AG08395 (cell line): ENCODE data around the gene STK24.
A peak's percentile ranks its signal among the peaks of the same experiment; 100 is the strongest.

Experiments used
- DNase-seq: peaks from one replicate; pipeline ENCODE4 v3.0.0; 2012; ENCODE audit warnings: mixed read lengths, low spot score

STK24 gene

GRCh38 chr13:98451676-98452470 lies 125.0 kb downstream of the STK24 start:
- DNase-seq, result no peak

GRCh38 chr13:98450539-98451111 lies 126.3 kb downstream of the STK24 start:
- no peak for DNase-seq

DNA sequence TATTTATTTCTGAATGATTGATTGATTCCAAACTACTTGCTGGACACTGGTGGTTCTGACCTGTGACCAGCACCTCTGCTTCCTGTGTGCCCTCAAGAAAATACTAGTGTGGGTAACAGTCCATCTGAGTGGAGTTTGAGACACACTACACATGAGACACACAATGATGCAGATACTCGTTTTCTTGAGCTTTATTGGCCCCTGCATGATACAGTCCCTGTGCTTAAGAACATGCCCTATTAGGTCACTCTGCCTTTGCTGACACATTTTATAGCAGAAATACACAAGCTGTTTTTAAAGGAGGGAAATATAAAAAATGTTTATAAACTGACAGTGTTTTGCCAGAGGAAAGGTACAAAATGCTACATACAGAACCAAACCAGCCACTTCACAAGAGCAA lies 126.9 kb downstream of the STK24 start:
- DNase-seq, result no peak

GRCh38 chr13:98449273-98449672 lies 127.6 kb downstream of the STK24 start:
- no peak for DNase-seq

GRCh38 chr13:98448642-98448928 lies 128.3 kb downstream of the STK24 start:
- DNase-seq, result no peak

- DNase-seq, result peak; percentile 43
These were observed 128.8 kb downstream of the STK24 start for GRCh38 chr13:98447881-98448641.

GRCh38 chr13:98447130-98447529 lies 129.8 kb downstream of the STK24 start:
- no peak for DNase-seq

GRCh38 chr13:98446234-98446621 lies 130.7 kb downstream of the STK24 start:
- no peak for DNase-seq

GRCh38 chr13:98445340-98446233 lies 131.3 kb downstream of the STK24 start:
- peak; percentile 79 for DNase-seq

DNA sequence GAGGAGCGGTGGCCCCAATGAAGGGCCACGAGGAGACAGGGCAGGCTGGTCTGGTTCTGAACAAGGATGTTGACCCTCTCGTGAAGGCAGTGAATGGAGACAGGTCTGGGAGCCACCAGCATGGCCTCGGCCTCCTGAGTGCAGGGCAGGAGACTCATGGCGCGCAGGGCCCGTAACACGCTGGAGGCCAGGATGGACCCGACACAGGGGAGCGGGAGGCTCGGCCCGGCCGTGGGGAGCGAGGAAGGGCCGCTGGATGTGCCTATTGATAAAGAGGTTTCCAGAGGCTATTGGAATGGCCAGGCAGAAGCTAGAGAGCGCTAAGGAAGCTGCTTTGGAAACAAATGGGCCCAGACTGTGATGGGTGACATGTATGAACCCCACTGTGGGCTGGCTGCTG lies 132.5 kb downstream of the STK24 start:
- no peak for DNase-seq

DNA sequence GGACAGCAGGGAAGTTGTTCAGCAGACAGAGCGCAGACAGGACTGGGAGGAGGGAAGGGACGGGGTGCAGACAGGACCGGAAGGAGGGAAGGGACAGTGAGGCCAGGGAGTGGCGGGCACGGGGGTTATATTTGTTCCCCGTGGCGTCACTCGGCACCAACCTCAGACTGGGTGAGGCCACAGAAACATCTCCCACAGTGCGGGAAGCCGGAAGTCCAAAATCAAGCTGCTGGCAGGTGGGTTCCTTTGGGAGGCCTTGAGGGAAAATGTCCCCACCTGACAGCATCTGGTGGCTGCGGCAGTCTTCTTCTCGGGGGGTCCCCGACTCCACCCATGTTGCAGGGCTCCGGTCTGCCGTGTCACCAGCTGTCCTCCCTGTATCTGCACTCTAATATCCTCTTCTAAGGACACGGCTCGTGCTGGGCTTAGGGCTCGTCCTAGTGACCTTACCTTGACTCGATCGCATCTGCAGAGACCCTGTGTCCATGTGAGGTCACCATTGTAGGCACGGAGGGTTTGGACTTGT lies 133.0 kb downstream of the STK24 start:
- DNase-seq, result no peak

DNA sequence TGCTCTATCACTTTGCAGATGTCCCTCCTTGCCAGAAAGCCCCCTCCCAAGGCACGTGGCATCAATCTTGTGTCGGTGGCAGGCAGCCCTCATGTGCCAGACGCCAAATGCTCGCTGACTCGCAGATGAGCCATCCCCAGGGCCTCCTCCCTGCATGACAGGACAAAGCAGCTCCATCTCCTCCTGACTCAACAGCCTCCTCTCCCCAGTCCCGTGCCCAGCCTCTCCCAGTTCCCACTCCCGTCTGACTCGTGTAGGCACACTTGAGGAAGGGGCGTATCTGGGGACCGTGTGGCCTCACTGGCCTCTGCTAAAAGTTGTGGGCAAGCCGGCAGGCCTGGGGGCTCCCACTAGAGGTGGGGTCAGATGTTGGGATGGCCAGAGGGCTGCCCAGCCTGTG lies 133.6 kb downstream of the STK24 start:
- peak; percentile 95 for DNase-seq

DNA sequence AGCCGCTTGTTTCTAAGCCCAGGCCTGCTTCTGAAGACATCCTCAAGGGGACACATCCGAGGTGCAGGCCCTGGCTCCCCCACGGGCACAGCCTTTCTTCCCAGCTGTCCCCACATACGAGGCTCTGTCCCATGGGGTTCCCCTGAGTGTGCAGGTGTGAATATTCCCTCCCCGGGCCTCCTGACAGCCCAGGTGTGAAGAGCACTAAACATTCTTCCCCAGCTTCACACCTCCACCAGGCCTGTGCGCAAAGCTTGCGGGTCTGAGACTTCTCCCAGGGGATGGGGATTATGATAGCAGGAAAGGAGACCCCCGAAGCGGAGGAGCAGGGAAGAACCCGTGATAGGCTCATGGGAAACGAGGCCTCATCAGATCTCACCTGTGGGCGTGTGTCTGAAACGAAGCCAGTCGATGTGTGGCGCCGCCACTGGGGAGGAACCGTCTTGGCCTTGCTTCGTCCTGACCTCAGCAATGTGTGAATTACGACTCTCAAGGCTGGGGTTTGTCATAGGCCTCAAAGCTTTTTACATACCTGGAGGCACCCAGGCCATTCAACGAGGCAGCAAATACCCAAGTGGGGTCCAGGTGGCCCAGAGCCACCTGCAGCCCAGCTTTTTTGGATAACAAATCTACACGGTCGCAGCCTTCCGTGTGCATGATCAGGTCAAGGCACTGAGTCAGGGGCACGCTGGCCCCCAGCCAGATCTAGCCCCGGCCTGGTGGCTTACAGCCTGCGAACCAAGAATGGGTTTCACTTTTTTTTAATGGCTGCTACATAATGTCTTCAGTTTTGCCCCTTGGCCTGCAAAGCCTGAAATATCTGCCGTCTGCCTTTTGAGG lies 134.3 kb downstream of the STK24 start:
- DNase-seq, result no peak

- no peak for DNase-seq
These were observed 135.7 kb downstream of the STK24 start for GRCh38 chr13:98441056-98441676.

DNA sequence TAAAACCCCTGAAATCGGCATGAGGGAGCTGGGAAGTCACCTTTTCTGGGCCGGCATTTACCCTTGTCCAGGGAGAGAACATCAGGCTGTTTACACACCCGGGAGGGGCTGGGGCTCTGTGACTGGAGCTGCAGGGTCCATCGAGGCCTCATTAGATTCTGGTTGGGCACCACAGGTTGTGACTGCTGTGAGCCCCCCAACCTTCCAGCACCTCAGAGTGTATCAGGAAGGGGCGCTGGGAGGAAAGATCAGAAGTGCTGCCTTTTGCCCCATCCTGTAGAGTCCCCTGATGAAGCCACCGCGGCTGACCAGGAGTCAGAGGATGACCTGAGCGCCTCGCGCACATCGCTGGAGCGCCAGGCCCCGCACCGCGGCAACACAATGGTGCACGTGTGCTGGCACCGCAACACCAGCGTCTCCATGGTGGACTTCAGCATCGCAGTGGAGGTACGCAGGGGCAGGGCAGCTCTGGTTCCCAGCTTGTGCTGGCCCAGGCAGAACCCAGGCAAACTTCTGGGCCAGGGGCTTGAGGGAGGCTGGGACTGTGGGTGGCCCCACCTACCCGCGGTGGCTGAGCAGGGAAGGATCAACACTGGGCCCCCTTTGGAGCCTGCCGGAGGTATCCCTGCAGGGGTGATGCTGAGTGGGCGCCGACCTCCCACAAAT lies 136.4 kb downstream of the STK24 start:
- DNase-seq, result no peak

DNA sequence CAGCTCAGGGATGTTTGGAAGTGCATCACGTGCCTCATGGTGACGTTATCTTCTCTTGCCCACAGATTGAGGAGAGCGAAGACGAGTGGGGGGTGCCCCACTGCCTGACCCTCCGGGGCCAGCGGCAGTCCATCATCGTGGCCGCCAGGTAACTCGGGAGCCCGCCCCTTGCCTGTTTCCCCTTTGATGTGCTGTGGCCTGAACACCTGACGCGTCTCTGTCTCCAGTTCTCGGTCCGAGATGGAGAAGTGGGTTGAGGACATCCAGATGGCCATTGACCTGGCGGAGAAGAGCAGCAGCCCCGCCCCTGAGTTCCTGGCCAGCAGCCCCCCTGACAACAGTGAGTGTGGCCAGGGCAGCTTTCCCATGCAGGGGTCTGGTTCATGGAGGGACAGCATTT lies 137.0 kb downstream of the STK24 start:
- no peak for DNase-seq

DNA sequence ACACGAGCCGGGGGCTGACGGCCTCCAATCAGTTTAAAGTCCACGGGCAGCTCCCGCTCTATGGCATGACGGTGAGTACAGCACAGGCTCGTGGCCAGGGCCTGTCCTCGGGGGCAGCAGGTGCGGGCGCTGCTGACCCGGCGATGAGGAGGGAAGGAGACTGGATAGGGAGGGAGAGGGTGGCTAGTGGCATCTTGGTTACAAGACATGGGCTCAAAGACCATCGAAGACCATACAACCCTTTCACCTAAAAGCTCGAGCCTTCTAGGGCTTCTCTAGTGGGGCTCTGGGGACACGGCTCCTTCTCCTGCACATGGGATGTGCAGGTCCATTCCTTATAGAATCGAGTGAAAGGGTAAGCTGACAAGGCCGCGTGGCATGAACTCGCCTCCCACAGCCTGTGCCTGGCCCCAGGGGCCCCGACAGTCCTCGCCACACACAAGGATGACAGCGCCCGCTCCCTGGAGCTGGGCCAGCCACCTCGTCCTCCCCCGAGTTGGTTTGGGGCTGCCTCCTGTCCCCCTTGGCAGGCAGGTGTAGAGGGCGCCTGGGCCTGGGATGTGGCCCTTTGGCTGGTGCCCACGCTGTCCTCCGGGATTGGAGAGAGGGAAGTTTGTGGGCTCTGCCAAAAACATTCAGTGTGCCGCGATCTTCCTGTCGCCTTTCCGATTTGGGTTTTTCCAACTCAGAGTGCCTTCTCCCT lies 137.6 kb downstream of the STK24 start:
- DNase-seq, result no peak

- DNase-seq, result no peak
These were observed 138.4 kb downstream of the STK24 start for GRCh38 chr13:98438246-98439125.
